NK-92 (cell line): ENCODE results near the gene SSU72.
"Not testable (repeated sequence)": the region's sequence is repeated elsewhere in the genome, so short reads cannot be mapped to it uniquely, and the experiment has no call there.

Experiments
- DNase-seq: peaks from one replicate; lab custom pipeline; 2025; ENCODE audit not compliant: unreplicated experiment; lab: John Stamatoyannopoulos, UW

The SSU72 gene

DNA sequence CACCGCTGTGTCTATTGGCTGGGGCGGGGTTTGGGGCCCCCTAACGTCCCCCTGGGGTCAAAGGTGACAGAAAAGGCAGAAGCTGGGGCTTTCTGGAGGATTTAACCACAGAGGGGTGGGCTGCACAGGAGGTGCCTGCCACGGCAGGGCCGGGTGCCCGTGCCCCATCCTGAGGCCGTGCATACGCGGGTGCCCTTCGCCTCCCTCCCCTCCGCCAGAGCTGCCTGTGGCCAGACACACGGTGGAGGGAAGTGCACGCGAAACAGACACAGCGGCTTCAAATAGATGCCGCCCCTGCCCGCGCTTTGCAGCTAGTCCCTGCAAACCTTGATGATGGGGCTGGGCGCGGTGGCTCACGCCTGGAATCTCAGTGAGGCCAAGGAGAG, 65.2 kb downstream of the SSU72 start:
- DNase-seq: not testable (repeated sequence)

DNA sequence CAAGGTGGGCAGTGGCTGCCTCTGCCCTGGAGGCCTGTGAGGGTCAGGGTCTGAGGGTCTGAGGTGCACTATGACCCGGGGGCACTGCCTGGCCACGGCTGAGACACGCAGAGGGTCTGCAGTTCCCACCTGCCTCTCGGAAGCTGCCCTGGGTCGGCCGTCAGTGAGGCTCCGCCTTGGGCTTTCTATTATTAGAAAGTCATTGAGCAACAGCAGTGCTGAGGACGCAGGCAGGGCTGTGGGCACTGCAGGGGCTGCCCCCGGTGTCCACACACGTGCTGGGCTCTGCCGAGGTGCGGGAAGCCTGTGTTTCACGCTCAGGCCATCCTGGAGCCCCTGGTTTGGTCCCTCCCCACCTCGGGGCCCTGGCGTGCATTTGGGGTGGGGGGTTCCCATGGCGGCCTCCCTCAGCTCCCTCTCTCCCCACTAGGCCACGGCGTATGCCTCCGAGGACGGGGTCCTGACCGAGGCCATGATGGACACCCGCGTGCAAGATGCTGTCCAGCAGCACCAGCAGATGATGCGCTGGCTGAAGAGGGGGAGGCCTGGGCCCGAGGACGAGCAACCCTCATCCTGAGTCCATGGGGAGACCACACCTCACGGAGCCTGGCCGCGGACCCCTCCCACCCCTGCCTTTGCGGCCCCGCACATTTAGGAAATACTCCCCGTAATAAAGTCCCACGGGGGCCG, 65.7 kb downstream of the SSU72 start:
- DNase-seq: not testable (repeated sequence)

DNA sequence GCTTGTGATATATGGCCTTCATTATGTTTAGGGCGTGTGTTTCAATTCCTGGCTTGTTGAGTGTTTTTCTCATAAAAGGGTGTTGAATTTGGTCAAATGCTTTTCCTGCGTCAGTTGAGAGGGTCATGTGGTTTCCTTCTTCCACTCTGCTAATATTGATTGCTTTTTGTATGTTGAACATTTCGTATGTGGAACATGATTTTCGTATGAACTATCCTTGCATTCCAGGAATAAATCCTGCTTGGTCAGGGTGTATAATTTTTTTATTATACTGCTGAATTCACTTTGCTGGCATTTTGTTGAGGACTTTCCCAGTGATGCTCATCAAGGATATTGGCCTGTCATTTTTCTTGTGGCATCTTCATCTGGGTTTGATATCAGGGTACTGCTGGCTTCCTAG, 67.4 kb downstream of the SSU72 start:
- no peak for DNase-seq

DNA sequence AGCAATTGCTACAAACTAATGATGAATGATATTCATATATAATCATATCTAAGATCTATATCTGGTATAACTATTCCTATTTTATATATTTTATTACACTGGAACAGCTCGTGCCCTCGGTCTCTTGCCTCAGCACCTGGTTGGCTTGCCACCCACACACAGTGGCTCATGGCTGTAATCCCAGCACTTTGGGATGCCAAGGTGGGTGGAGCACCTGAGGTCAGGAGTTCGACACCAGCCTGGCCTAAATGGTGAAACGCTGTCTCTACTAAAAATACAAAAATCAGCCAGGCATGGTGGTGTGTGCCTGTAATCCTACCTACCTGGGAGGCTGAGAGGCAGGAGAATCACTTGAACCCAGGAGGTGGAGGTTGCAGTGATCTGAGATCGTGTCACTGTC, 68.9 kb downstream of the SSU72 start:
- DNase-seq: not testable (repeated sequence)

DNA sequence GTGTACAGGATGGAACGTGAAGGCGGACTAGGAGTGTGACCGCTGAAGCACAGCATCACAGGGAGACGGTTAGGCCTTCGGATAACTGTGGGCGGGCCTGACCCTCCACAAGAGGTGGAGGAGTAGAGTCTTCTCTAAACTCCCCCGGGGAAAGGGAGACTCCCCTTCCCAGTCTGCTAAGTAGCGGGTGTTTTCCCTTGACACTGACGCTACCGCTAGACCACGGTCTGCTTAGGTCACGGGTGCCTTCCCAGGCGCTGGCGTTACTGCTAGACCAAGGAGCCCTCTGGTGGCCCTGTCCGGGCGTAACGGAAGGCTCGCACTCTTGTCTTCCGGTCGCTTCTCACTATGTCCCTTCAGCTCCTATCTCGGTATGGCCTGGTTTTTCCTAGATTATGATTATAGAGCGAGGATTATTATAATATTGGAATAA, 69.3 kb downstream of the SSU72 start:
- DNase-seq: not testable (repeated sequence)

DNA sequence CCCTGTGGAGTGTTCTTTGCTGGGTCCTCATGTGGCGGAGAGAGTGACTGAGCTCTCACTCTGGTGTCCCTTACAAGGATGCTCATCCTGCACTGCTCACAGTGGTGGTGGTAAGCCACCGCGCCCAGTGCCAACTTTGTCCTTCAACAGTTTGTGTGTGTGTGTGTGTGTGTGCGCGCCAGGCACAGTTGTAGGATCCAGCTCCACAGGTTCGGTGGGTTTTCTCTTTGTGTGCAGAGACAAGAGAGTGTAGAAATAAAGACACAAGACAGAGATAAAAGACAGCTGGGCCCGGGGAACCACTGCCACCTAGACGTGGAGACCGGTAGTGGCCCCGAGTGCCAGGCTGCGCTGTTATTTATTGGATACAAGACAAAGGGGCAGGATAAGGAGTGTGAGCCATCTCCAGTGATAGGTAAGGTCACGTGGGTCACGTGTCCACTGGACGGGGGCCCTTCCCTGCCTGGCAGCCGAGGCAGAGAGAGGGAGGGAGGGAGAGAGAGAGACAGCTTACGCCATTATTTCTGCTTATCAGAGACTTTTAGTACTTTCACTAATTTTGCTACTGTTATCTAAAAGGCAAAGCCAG, 69.8 kb downstream of the SSU72 start:
- DNase-seq: not testable (repeated sequence)

DNA sequence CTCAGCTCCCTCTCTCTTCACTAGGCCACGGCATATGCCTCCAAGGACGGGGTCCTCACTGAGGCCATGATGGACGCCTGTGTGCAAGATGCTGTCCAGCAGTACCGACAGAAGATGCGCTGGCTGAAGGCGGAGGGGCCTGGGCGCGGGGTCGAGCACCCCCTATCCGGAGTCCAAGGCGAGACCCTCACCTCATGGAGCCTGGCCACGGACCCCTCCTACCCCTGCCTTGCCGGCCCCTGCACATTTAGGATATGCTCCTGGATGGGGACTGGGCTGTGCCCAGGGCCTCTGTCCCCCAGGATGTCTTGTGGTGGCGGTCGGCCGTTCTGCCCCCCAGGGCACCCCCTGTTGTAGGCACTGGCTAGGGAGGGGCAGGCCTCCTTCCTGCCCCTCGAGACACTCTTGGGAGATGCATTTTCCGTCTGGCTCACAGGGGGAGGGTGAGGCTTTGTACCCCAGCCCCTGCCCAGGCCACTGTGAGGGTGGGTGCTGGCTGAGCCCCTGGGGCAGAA, 79.1 kb downstream of the SSU72 start:
- not testable (repeated sequence) for DNase-seq

DNA sequence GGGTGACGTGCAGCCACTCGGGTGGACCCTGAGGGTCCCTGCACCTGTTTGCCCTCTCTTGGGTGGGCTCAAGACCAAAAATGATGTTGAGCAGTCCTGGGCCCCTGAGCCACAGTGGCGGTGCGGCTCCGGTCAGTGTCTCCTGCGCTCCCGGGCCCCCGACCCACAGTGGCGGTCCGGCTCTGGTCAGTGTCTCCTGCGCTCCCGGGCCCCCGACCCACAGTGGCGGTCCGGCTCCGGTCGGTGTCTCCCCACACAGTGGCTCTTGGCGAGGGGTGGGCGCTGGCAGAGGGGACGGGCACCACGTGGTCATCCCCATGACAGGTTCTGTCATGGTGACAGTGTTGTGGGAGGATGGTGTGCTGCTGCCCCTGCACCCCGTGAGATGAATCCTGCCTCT, 80.4 kb downstream of the SSU72 start:
- not testable (repeated sequence) for DNase-seq
